HepG2 (cell line): Measurements from ENCODE around the gene METTL27. TPM values are rescaled to one million over a fixed set of nuclear protein-coding genes. Genes with fewer than 3 reads are reported as not detected.

Experiments
- ATAC-seq: fragments of 200-7000 bp; cut with Tn5 transposase; 3 replicates; pipeline ENCODE4 v1.9.1; 2020; ENCODE audit warnings: mild to moderate bottlenecking, moderate library complexity
- BruUV-seq: library from RNA; stranded (reverse); fragments of 400-500 nt; replicated peaks from 2 replicates; lab custom pipeline; 2021; lab: Mats Ljungman, UMichigan
- CTCF ChIA-PET: fragments of 300-600 bp; formaldehyde crosslinking; extraction: SDS; loops from one replicate; lab custom pipeline; 2021; ENCODE audit warnings: low total read pairs, inconsistent platforms, low intra/inter-chr PET ratio; lab: Yijun Ruan, JAX
- POLR2A ChIA-PET: fragments of 350-600 bp; sonication (Branson Sonifier 250); formaldehyde crosslinking; loops from one replicate; lab custom pipeline; 2020; ENCODE audit warnings: antibody characterized with exemption, inconsistent platforms; lab: Yijun Ruan, JAX
- DNase-seq: peaks from one replicate; pipeline ENCODE4 v3.0.0-alpha.2; 2015; ENCODE audit warnings: low spot score
- FAIRE-seq: peaks from 3 replicates; lab custom pipeline; 2011; peaks lifted over from hg19 to GRCh38; lab: Jason Lieb, UNC
- H2AFZ ChIP-seq: one replicate; pipeline ENCODE4 v1.6.1; 2011; ENCODE audit warnings: low read length, inconsistent platforms
- H3K27ac ChIP-seq: fragments of 300-600 bp; 3 replicates; pipeline ENCODE4 v1.8.0; 2011; ENCODE audit warnings: mixed run types, mild to moderate bottlenecking, mixed read lengths, low read length, inconsistent platforms; ENCODE audit not compliant: insufficient read depth; ENCODE audit errors: extremely low read length
- H3K27me3 ChIP-seq, 2 experiments: fragments of 200-600 bp in 1 of 2; 2 replicates in 1 of 2; 3 replicates in 1 of 2; pipeline versions ENCODE4 v1.6.0 to v1.8.0; 2011; ENCODE audit warnings: low read length in 2 of 2, mild to moderate bottlenecking in 2 of 2, moderate library complexity in 2 of 2, inconsistent platforms in 1 of 2; ENCODE audit not compliant: insufficient read depth in 2 of 2, control insufficient read depth in 1 of 2
- H3K36me3 ChIP-seq, 2 experiments: fragments of 200-600 bp in 1 of 2; replicated peaks in 1 of 2; 2 replicates in 1 of 2; 3 replicates in 1 of 2; pipeline versions ENCODE4 v1.5.1 to v1.8.0; 2011; ENCODE audit warnings: low read length in 2 of 2, inconsistent platforms in 1 of 2; ENCODE audit not compliant: insufficient read depth in 2 of 2, control insufficient read depth in 1 of 2
- H3K4me1 ChIP-seq: 2 replicates; pipeline ENCODE4 v1.5.1; 2012; ENCODE audit warnings: low read length, inconsistent platforms; ENCODE audit not compliant: insufficient read depth
- H3K4me2 ChIP-seq: 2 replicates; pipeline ENCODE4 v1.6.0; 2011; ENCODE audit warnings: low read depth, low read length, inconsistent platforms
- H3K4me3 ChIP-seq, 3 experiments: fragments of 200-600 bp in 1 of 3; sonication (generic), shearing (Covaris generic) in 1 of 3; replicated peaks in 1 of 3; 2 replicates each; pipeline ENCODE4 v1.5.1; 2011 to 2016; ENCODE audit warnings: low read length in 3 of 3, inconsistent platforms in 2 of 3, low read depth in 2 of 3, mild to moderate bottlenecking in 2 of 3, control low read depth in 1 of 3, mixed read lengths in 1 of 3; ENCODE audit not compliant: insufficient read depth in 1 of 3
- H3K79me2 ChIP-seq: one replicate; pipeline ENCODE4 v1.6.1; 2011; ENCODE audit warnings: low read length, inconsistent platforms; ENCODE audit not compliant: insufficient read depth
- H3K9ac ChIP-seq: 2 replicates; pipeline ENCODE4 v1.6.0; 2011; ENCODE audit warnings: mild to moderate bottlenecking, low read depth, low read length, inconsistent platforms; ENCODE audit not compliant: insufficient read depth
- H3K9me3 ChIP-seq: 2 replicates; pipeline ENCODE4 v1.5.1; 2012; ENCODE audit warnings: mild to moderate bottlenecking, low read length
- H4K20me1 ChIP-seq: 2 replicates; pipeline ENCODE4 v1.6.0; 2011; ENCODE audit warnings: inconsistent platforms, mild to moderate bottlenecking, low read length, moderate library complexity; ENCODE audit not compliant: insufficient read depth
- CTCF ChIP-seq: sonication (generic); formaldehyde crosslinking; IDR thresholded peaks from 2 replicates; pipeline ENCODE4 v1.5.0; 2020; ENCODE audit warnings: mild to moderate bottlenecking, missing genetic modification reagents, moderate library complexity
- HNF1B ChIP-seq: sonication (generic); formaldehyde crosslinking; IDR thresholded peaks from 2 replicates; pipeline ENCODE4 v1.5.1; 2020; ENCODE audit warnings: mild to moderate bottlenecking, moderate library complexity, missing genetic modification reagents
- KDM2A ChIP-seq: sonication (generic); formaldehyde crosslinking; IDR thresholded peaks from 2 replicates; pipeline ENCODE4 v1.4.0; 2020; ENCODE audit warnings: low read depth, missing genetic modification reagents, borderline replicate concordance
- KDM4B ChIP-seq: sonication (generic); formaldehyde crosslinking; IDR thresholded peaks from 2 replicates; pipeline ENCODE4 v1.4.0; 2020; ENCODE audit warnings: missing genetic modification reagents
- MEIS2 ChIP-seq: sonication (generic); formaldehyde crosslinking; IDR thresholded peaks from 2 replicates; pipeline ENCODE4 v1.9.0; 2021; ENCODE audit warnings: mild to moderate bottlenecking, missing genetic modification reagents
- PITX1 ChIP-seq: sonication (generic); formaldehyde crosslinking; IDR thresholded peaks from 2 replicates; pipeline ENCODE4 v1.5.1; 2020; ENCODE audit warnings: mild to moderate bottlenecking, missing genetic modification reagents
- TFE3 ChIP-seq: IDR thresholded peaks from 2 replicates; pipeline ENCODE4 v1.6.1; 2016
- ZNF3 ChIP-seq: IDR thresholded peaks from 2 replicates; pipeline ENCODE4 v1.7.0; 2017; ENCODE audit warnings: inconsistent platforms
- ZNF547 ChIP-seq: sonication (generic); formaldehyde crosslinking; IDR thresholded peaks from 2 replicates; pipeline ENCODE4 v1.5.1; 2020; ENCODE audit warnings: mild to moderate bottlenecking, missing genetic modification reagents
- ZNF558 ChIP-seq: sonication (generic); formaldehyde crosslinking; IDR thresholded peaks from 2 replicates; pipeline ENCODE4 v1.9.0; 2022; ENCODE audit warnings: mild to moderate bottlenecking, missing genetic modification reagents, borderline replicate concordance
- ZNF766 ChIP-seq: sonication (generic); formaldehyde crosslinking; IDR thresholded peaks from 2 replicates; pipeline ENCODE4 v1.5.0; 2020; ENCODE audit warnings: missing genetic modification reagents, borderline replicate concordance
- WGBS: methylation state at CpG from one replicate; pipeline ENCODE4 v1.1.6; 2017; ENCODE audit warnings: low lambda C conversion rate; 5-methylcytosine and 5-hydroxymethylcytosine counted together
- in situ Hi-C: cut with HindIII; loops from 2 replicates; pipeline ENCODE4 v1.10.0; 2017; ENCODE audit warnings: low pct_unique_long_range_greater_than_20kb; ENCODE audit not compliant: extremely low pct_ligation_motif_present
- intact Hi-C: fragments of 100-400 bp; cut with micrococcal nuclease; formaldehyde crosslinking; loops from one replicate; pipeline ENCODE4 v1.10.0; 2022; ENCODE audit not compliant: unreplicated experiment
- polyA plus RNA-seq, 8 experiments: library from polyadenylated mRNA; depleted of rRNA in 3 of 8; stranded (reverse) in 7 of 8; unstranded in 1 of 8; fragments of >200 nt; fragmentation: Illumina TruSeq in 4 of 8; extraction: Trizol in 4 of 8; gene quantifications; 2 replicates each; pipeline versions ENCODE4 v1.2.1 to v1.2.3, GENCODE V29; 2011 to 2016; ENCODE audit warnings: low read depth in 4 of 8, missing spikeins in 1 of 8, mixed read lengths in 1 of 8; ENCODE audit not compliant: insufficient read depth in 1 of 8
- total RNA-seq, 5 experiments: library from RNA; depleted of rRNA; stranded (reverse); fragments of >200 nt; fragmentation: Illumina TruSeq; extraction: Trizol; gene quantifications; 2 replicates each; pipeline ENCODE4 v1.2.3, GENCODE V29; 2016; ENCODE audit warnings: low read depth in 1 of 5

METTL27 gene
- total and polyA plus RNA-seq, 2 of the 13 experiments (the other 11 are each of a cell fraction or from before 2014, with no cell fraction given), result 2.0 to 3.0 TPM

GRCh38 chr7:73891178-73891885 is 49.0 kb upstream of the METTL27 start:
- Histone ChIP-seq H3K9me3 (peaks cover 8% of the 10 kb centered on the region), H3K4me1 (peaks cover 17% of the 10 kb centered on the region), H2AFZ (no peak overlapping the region), H3K27ac (no peak overlapping the region), H3K4me2 (no peak overlapping the region), H3K27me3 (peaks cover 1 to 35% of the 10 kb centered on the region in 2 experiments; a peak in 4 of 5 replicates), H3K4me3 (no peak overlapping the region), H3K9ac (no peak overlapping the region), H3K36me3 (no peaks in the 10 kb centered on the region), H3K79me2 (no peaks in the 10 kb centered on the region), H4K20me1 (no peaks in the 10 kb centered on the region)
- ChIA-PET CTCF (no interaction called here), POLR2A (interaction anchor here (1.3 kb wide), 1 partner anchor 21 kb away, joined by 4 read pairs; no protein-coding TSS in a partner anchor)
- no peak for DNase-seq
- no TSS peak for BruUV-seq
- 6% methylated on average over 10 of the region's 16 CpGs for WGBS
- FAIRE-seq, result no peak
- no peak for TF ChIP-seq ZNF766 (CRISPR knock-in tag)
- peak; percentile 7; the same call in 1 of the 2 replicates for TF ChIP-seq CTCF
- TF ChIP-seq ZNF3, result no peak
- in situ Hi-C loops, result no loop called here
- ATAC-seq, result no peak
- intact Hi-C loops, result loop anchor here (10.0 kb wide), 1 partner anchor 63 kb away; no protein-coding TSS in a partner anchor

GRCh38 chr7:73890555-73891147 is 48.3 kb upstream of the METTL27 start:
- H3K27me3 ChIP-seq, result peaks cover 1 to 39% of the 10 kb centered on the region in 2 experiments; a peak in 4 of 5 replicates
- no peak overlapping the region for H3K9ac ChIP-seq
- CTCF ChIA-PET, result no interaction called here
- intact Hi-C loops (loop anchor here (10.0 kb wide), 1 partner anchor 64 kb away; no protein-coding TSS in a partner anchor), in situ Hi-C loops (no loop called here)
- 49% methylated on average over 16 of the region's 16 CpGs for WGBS
- no peaks in the 10 kb centered on the region for H3K79me2 ChIP-seq
- no peak overlapping the region for H3K4me3 ChIP-seq
- no peaks in the 10 kb centered on the region for H3K36me3 ChIP-seq
- ATAC-seq, result no peak
- no peak overlapping the region for H3K27ac ChIP-seq
- no peak for DNase-seq
- POLR2A ChIA-PET, result interaction anchor here (1.3 kb wide), 1 partner anchor 20 kb away, joined by 4 read pairs; no protein-coding TSS in a partner anchor
- no peak for TF ChIP-seq TFE3 (CRISPR knock-in tag)
- TF ChIP-seq ZNF558, result no peak
- TF ChIP-seq ZNF547 (CRISPR knock-in tag), result no peak
- no peak for TF ChIP-seq KDM4B (CRISPR knock-in tag)
- TF ChIP-seq KDM2A, result no peak
- no peak for TF ChIP-seq HNF1B (CRISPR knock-in tag)
- TF ChIP-seq MEIS2 (CRISPR knock-in tag), result no peak
- TF ChIP-seq PITX1 (CRISPR knock-in tag), result no peak
- H3K4me2 ChIP-seq, result no peak overlapping the region
- no peak for FAIRE-seq
- peaks cover 17% of the 10 kb centered on the region for H3K4me1 ChIP-seq
- H3K9me3 ChIP-seq, result peaks cover 3% of the 10 kb centered on the region
- no TSS peak for BruUV-seq
- no peak overlapping the region for H2AFZ ChIP-seq
- no peaks in the 10 kb centered on the region for H4K20me1 ChIP-seq
